Activated CD8-positive, alpha-beta T cell treated with anti-CD3 and anti-CD28 coated beads for 36 hours (primary cell): ENCODE results near the gene TRDN. TPM values are rescaled to one million over a fixed set of nuclear protein-coding genes. Genes with fewer than 3 reads are reported as not detected.

Source experiments
- ATAC-seq: fragments of 200-7000 bp; cut with Tn5 transposase; one replicate; pipeline ENCODE4 v1.10.0; 2021; ENCODE audit warnings: mild to moderate bottlenecking, moderate library complexity
- CTCF ChIA-PET: fragments of 350-600 bp; sonication (Branson Sonifier 250); formaldehyde crosslinking; loops from one replicate; lab custom pipeline; 2021; ENCODE audit warnings: antibody characterized with exemption; lab: Charles Lee
- POLR2A ChIA-PET: fragments of 350-600 bp; sonication (Branson Sonifier 250); formaldehyde crosslinking; loops from one replicate; lab custom pipeline; 2021; ENCODE audit warnings: antibody characterized with exemption; lab: Charles Lee
- DNase-seq: peaks from one replicate; pipeline ENCODE4 v3.0.0-alpha.2; 2020
- H3K27ac Mint-ChIP-seq: one replicate; pipeline ENCODE4 v1.8.0; 2021; ENCODE audit warnings: mild to moderate bottlenecking, mixed read lengths
- H3K27me3 Mint-ChIP-seq: one replicate; pipeline ENCODE4 v1.8.0; 2021; ENCODE audit warnings: mixed read lengths
- H3K36me3 Mint-ChIP-seq: one replicate; pipeline ENCODE4 v1.8.0; 2021; ENCODE audit warnings: low read depth, mixed read lengths
- H3K4me1 Mint-ChIP-seq: one replicate; pipeline ENCODE4 v1.8.0; 2021; ENCODE audit warnings: low read depth, mixed read lengths
- H3K4me3 Mint-ChIP-seq: one replicate; pipeline ENCODE4 v1.8.0; 2021; ENCODE audit warnings: mild to moderate bottlenecking, moderate library complexity, mixed read lengths
- H3K9me3 Mint-ChIP-seq: one replicate; pipeline ENCODE4 v1.8.0; 2021; ENCODE audit warnings: mixed read lengths
- intact Hi-C: fragments of 100-400 bp; cut with micrococcal nuclease; formaldehyde crosslinking; loops from one replicate; pipeline ENCODE4 v1.10.0; 2022
- total RNA-seq, 2 experiments: library from RNA; stranded (reverse); gene quantifications; one replicate each; pipeline ENCODE4 v1.2.3, GENCODE V29; 2021
- TF ChIP-seq, protein P1 (sequence below): fragments of 200-600 bp; IDR thresholded peaks from one replicate; pipeline ENCODE4 v1.8.0; 2022; ENCODE audit warnings: antibody characterized with exemption, mild to moderate bottlenecking

Gene TRDN
- total RNA-seq, 2 experiments from 2014 or later = not detected

DNA sequence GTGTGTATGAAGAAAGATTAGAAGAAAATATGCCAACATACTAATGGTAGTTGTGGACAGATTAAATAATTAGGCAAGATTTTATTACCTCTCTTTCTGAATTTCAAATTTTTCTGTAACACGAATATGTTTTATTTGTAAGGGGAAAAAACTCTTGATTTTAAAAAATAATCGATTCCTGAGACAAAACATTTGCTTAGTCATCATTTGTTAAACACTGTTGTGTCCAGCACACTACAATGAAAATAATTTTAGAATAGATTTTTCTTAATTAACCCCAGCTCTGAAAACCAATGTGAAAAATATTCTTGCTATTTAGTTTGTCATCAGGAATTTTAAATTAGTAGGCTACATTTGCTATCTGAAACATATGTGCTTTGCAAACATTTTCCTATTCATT is 253.0 kb downstream of the TRDN start:
- Mint-ChIP-seq H3K4me1 (no peaks in the 10 kb centered on the region), H3K4me3 (no peak overlapping the region), H3K36me3 (no peaks in the 10 kb centered on the region), H3K27me3 (no peaks in the 10 kb centered on the region), H3K9me3 (peaks cover 2% of the 10 kb centered on the region), H3K27ac (no peak overlapping the region)
- ChIA-PET POLR2A (no interaction called here), CTCF (no interaction called here)
- intact Hi-C loops = no loop called here
- TF ChIP-seq, protein P1, sequence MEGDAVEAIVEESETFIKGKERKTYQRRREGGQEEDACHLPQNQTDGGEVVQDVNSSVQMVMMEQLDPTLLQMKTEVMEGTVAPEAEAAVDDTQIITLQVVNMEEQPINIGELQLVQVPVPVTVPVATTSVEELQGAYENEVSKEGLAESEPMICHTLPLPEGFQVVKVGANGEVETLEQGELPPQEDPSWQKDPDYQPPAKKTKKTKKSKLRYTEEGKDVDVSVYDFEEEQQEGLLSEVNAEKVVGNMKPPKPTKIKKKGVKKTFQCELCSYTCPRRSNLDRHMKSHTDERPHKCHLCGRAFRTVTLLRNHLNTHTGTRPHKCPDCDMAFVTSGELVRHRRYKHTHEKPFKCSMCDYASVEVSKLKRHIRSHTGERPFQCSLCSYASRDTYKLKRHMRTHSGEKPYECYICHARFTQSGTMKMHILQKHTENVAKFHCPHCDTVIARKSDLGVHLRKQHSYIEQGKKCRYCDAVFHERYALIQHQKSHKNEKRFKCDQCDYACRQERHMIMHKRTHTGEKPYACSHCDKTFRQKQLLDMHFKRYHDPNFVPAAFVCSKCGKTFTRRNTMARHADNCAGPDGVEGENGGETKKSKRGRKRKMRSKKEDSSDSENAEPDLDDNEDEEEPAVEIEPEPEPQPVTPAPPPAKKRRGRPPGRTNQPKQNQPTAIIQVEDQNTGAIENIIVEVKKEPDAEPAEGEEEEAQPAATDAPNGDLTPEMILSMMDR = no peak
- no peak for DNase-seq
- no peak for ATAC-seq

DNA sequence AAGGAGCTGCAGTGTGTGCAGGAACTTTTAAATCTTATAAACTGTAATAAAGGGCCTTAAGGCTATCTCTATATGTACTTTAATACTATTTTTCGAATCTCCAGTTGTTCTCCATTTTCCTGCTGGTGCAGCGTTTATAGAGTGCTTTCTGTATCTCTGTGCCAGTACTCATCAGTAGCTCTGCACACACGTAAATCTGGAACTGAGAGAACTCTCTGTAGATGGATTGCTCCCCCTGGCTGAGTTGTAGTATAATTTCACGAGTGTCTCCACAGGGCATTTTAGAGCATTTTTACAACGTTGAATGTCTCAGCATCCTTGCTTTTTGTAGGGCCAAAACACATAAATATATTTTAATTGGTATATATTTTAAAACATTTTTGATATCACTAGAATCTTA is 256.5 kb downstream of the TRDN start:
- ChIA-PET CTCF (no interaction called here), POLR2A (no interaction called here)
- Mint-ChIP-seq H3K4me1 (no peaks in the 10 kb centered on the region), H3K9me3 (peaks cover 3% of the 10 kb centered on the region), H3K4me3 (no peak overlapping the region), H3K36me3 (no peaks in the 10 kb centered on the region), H3K27me3 (no peaks in the 10 kb centered on the region), H3K27ac (no peak overlapping the region)
- intact Hi-C loops = no loop called here
- TF ChIP-seq, protein P1 = no peak
- DNase-seq = no peak
- ATAC-seq = no peak

DNA sequence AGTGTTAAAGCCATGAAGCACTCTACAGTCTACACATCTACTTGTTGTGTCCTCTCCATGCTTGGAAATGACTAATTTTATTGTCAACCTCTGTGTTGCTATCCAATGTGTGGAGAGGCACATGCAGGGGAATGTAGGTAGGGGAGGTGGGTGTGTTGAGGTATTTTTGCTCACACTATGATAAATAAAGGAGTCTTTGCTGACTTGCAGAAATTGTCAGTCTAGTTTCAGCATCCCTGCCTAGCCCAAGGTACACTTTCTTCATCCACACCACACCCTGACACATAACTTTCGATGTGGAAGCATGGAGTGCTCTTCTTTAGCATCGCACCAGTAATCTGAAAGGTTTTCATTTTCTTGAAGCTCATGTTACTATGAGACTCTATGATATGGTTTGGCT is 264.0 kb downstream of the TRDN start:
- no peak overlapping the region for H3K27ac Mint-ChIP-seq
- ChIA-PET POLR2A (no interaction called here), CTCF (no interaction called here)
- DNase-seq = no peak
- H3K4me3 Mint-ChIP-seq = no peak overlapping the region
- H3K9me3 Mint-ChIP-seq = peaks cover 1% of the 10 kb centered on the region
- H3K36me3 Mint-ChIP-seq = no peaks in the 10 kb centered on the region
- no peaks in the 10 kb centered on the region for H3K4me1 Mint-ChIP-seq
- ATAC-seq = no peak
- intact Hi-C loops = no loop called here
- H3K27me3 Mint-ChIP-seq = no peaks in the 10 kb centered on the region
- TF ChIP-seq, protein P1 = no peak

- Mint-ChIP-seq H3K9me3 (peaks cover 9% of the 10 kb centered on the region), H3K4me1 (no peaks in the 10 kb centered on the region), H3K4me3 (no peak overlapping the region), H3K27ac (no peak overlapping the region), H3K27me3 (no peaks in the 10 kb centered on the region), H3K36me3 (no peaks in the 10 kb centered on the region)
- intact Hi-C loops = no loop called here
- ATAC-seq (no peak), DNase-seq (no peak)
- ChIA-PET POLR2A (no interaction called here), CTCF (no interaction called here)
- TF ChIP-seq, protein P1 = no peak
Measured at GRCh38 chr6:123363912-123364311, 272.8 kb downstream of the TRDN start.

- Mint-ChIP-seq H3K27me3 (no peaks in the 10 kb centered on the region), H3K27ac (no peak overlapping the region), H3K4me3 (no peak overlapping the region), H3K36me3 (no peaks in the 10 kb centered on the region), H3K4me1 (no peaks in the 10 kb centered on the region), H3K9me3 (peaks cover 10% of the 10 kb centered on the region)
- DNase-seq (no peak), ATAC-seq (no peak)
- intact Hi-C loops = no loop called here
- TF ChIP-seq, protein P1 = no peak
- ChIA-PET CTCF (no interaction called here), POLR2A (interaction anchor here (0.7 kb wide), 1 partner anchor 123 kb away, joined by 3 read pairs; no protein-coding TSS in a partner anchor)
Measured at GRCh38 chr6:123360359-123360758, 276.4 kb downstream of the TRDN start.
